ENCODE results near the gene STIM1. TPM values are rescaled to one million over a fixed set of nuclear protein-coding genes. Genes with fewer than 3 reads are reported as not detected.
A peak's percentile ranks its signal among the peaks of the same experiment; 100 is the strongest.

STIM1 gene
- total RNA-seq, 1 experiment from 2014 or later = 18.0 TPM

DNA sequence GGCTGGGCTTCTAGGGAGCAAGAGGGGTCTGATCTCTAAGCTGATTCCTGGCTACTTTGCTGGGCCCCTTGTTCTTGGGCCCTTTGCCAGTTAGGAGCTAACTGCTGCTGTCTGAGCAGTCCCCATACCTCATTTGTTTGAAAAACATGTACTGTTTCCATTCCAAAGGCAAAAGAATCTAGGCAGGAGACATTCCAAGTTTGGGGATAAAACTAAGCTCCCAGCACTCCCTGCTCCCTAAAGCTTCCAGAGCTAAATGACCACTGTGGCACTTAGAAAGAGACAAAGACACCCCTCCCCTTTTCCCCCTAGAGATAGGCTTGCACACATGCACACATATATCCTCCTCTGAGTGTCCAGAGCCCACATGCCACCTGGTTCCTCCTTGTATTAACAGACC, 216.4 kb downstream of the STIM1 start:
- CTCF ChIA-PET = interaction anchor here (0.7 to 12.9 kb wide), 12 partner anchors 14 to 274 kb away, joined by 3 to 403 read pairs (median 4); partner anchors contain the start of genes PGAP2, RHOG and STIM1
- Mint-ChIP-seq H3K4me1 (no peaks in the 10 kb centered on the region), H3K9me3 (no peaks in the 10 kb centered on the region), H3K27me3 (ENCODE audit: low read depth) (peaks cover 8% of the 10 kb centered on the region; the same call in 1 of the 2 replicates), H3K27ac (no peak overlapping the region), H3K36me3 (no peaks in the 10 kb centered on the region), H3K4me3 (no peak overlapping the region)
- no peak for ATAC-seq
- POLR2A ChIA-PET = interaction anchor here (0.6 kb wide), 1 partner anchor 221 kb away, joined by 3 read pairs; no protein-coding TSS in a partner anchor
- no peak for DNase-seq (ENCODE audit: low spot score)
- TF ChIP-seq MXD4 (CRISPR knock-in tag; IDR thresholded peaks at IDR 0.05; ENCODE audit: borderline replicate concordance) (no peak), NR3C1 (CRISPR knock-in tag; conservative IDR thresholded peaks at IDR 0.05; ENCODE audit: low read depth) (no peak)

DNA sequence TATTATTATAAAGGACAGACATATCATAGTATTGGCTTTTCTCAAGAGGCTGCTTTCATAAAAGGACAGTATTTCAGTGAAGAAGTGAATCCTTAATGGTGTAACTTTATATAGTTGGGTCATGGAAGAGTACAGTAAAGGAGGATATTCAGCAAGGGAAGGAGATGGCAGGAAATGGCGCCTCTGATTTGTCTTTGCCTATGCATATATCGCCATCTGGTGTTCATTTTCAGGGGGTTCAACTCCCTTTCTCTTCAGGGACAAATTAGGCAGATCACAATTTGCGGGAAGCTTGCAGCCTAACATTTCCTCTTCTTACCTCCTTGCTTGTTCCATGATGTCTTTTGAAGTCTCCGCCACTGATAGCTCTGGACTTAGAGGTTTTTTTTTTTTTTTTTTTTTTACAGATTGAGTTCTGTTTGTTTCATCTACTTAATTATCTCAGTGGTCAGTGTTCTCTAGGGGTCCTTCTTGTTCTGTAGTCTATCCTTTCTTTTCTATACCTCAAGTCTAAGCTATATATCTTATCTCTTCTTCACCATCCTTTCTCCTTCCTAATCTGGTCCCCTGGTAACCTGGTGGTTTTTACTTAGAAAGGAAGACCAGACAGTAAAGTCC, 217.3 kb downstream of the STIM1 start:
- DNase-seq (ENCODE audit: low spot score) = no peak
- Mint-ChIP-seq H3K27ac (no peak overlapping the region), H3K4me1 (no peaks in the 10 kb centered on the region)

DNA sequence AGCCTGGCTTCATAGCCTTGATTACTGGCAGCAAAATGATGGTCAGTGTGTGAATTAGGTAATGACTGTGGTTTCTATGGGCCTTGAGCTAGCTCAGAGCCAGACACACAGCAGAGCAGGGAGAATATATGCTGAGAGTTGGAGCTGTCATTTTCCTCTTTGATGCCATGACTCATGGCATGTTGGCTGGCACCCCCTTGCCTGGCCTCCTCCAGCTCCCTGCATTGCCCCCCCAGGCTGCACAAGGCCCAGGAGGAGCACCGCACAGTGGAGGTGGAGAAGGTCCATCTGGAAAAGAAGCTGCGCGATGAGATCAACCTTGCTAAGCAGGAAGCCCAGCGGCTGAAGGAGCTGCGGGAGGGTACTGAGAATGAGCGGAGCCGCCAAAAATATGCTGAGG, 218.8 kb downstream of the STIM1 start:
- POLR2A ChIA-PET = no interaction called here
- no peaks in the 10 kb centered on the region for H3K36me3 Mint-ChIP-seq
- DNase-seq (ENCODE audit: low spot score) = no peak

More for the DNA sequence above, 217.3 kb downstream of the STIM1 start:
- ChIA-PET CTCF (interaction anchor here (0.6 to 12.9 kb wide), 42 partner anchors 9 to 1331 kb away, joined by 3 to 403 read pairs (median 4); partner anchors contain the start of genes PGAP2, RHOG and STIM1), POLR2A (interaction anchor here (0.5 kb wide), 1 partner anchor 334 kb away, joined by 3 read pairs; no protein-coding TSS in a partner anchor)
- peak; percentile 90 for ATAC-seq
- H3K36me3 Mint-ChIP-seq = no peaks in the 10 kb centered on the region
- H3K27me3 Mint-ChIP-seq (ENCODE audit: low read depth) = peaks cover 8% of the 10 kb centered on the region; the same call in 1 of the 2 replicates
- no peak overlapping the region for H3K4me3 Mint-ChIP-seq
- no peak for TF ChIP-seq MXD4 (CRISPR knock-in tag; IDR thresholded peaks at IDR 0.05; ENCODE audit: borderline replicate concordance)
- TF ChIP-seq, protein P1, sequence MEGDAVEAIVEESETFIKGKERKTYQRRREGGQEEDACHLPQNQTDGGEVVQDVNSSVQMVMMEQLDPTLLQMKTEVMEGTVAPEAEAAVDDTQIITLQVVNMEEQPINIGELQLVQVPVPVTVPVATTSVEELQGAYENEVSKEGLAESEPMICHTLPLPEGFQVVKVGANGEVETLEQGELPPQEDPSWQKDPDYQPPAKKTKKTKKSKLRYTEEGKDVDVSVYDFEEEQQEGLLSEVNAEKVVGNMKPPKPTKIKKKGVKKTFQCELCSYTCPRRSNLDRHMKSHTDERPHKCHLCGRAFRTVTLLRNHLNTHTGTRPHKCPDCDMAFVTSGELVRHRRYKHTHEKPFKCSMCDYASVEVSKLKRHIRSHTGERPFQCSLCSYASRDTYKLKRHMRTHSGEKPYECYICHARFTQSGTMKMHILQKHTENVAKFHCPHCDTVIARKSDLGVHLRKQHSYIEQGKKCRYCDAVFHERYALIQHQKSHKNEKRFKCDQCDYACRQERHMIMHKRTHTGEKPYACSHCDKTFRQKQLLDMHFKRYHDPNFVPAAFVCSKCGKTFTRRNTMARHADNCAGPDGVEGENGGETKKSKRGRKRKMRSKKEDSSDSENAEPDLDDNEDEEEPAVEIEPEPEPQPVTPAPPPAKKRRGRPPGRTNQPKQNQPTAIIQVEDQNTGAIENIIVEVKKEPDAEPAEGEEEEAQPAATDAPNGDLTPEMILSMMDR (IDR thresholded peaks at IDR 0.05) = peak; percentile 73
- H3K9me3 Mint-ChIP-seq = no peaks in the 10 kb centered on the region

DNA sequence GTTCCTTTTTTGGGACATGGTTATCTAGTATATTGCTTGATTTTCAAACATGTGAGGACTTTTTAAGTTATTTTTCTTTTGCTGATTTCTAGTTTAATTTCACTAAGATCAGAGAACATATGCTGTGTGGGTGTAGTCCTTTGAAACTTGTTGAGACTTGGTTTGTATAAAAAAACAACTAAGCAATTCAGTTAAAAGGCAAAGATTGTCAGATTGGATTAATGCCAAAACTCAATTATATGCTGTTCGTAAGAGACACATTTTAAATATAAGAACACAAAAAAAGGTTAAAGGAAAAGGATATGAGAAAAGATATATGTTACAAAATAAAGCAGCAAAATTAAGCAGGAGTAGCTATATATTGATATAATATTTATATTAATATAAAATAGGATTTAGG, 221.3 kb downstream of the STIM1 start:
- Mint-ChIP-seq H3K27me3 (ENCODE audit: low read depth) (peaks cover 8% of the 10 kb centered on the region; the same call in 1 of the 2 replicates), H3K9me3 (no peaks in the 10 kb centered on the region), H3K4me1 (no peaks in the 10 kb centered on the region), H3K36me3 (no peaks in the 10 kb centered on the region), H3K4me3 (no peak overlapping the region), H3K27ac (no peak overlapping the region)
- CTCF ChIA-PET = interaction anchor here (12.9 kb wide), 1 partner anchor 225 kb away, joined by 403 read pairs; the partner anchor contains the start of gene STIM1
- TF ChIP-seq TCF7 (CRISPR knock-in tag; IDR thresholded peaks at IDR 0.05; ENCODE audit: low read depth) (no peak), NFE2L1 (CRISPR knock-in tag; IDR thresholded peaks at IDR 0.05) (no peak), SP1 (CRISPR knock-in tag; conservative IDR thresholded peaks at IDR 0.05) (no peak), HMGA2 (CRISPR knock-in tag; IDR thresholded peaks at IDR 0.05) (no peak), PRRX2 (CRISPR knock-in tag; IDR thresholded peaks at IDR 0.05) (no peak), TEAD4 (CRISPR knock-in tag; IDR thresholded peaks at IDR 0.05) (no peak), CREM (CRISPR knock-in tag; IDR thresholded peaks at IDR 0.05) (no peak), ZNF219 (CRISPR knock-in tag; IDR thresholded peaks at IDR 0.05; ENCODE audit: borderline replicate concordance) (no peak), NFYB (CRISPR knock-in tag; conservative IDR thresholded peaks at IDR 0.05; ENCODE audit: low read depth) (no peak)
- TF ChIP-seq, protein P2, sequence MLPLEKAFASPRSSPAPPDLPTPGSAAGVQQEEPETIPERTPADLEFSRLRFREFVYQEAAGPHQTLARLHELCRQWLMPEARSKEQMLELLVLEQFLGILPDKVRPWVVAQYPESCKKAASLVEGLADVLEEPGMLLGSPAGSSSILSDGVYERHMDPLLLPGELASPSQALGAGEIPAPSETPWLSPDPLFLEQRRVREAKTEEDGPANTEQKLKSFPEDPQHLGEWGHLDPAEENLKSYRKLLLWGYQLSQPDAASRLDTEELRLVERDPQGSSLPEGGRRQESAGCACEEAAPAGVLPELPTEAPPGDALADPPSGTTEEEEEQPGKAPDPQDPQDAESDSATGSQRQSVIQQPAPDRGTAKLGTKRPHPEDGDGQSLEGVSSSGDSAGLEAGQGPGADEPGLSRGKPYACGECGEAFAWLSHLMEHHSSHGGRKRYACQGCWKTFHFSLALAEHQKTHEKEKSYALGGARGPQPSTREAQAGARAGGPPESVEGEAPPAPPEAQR (CRISPR knock-in tag; IDR thresholded peaks at IDR 0.05) = no peak
- TF ChIP-seq, protein P3, sequence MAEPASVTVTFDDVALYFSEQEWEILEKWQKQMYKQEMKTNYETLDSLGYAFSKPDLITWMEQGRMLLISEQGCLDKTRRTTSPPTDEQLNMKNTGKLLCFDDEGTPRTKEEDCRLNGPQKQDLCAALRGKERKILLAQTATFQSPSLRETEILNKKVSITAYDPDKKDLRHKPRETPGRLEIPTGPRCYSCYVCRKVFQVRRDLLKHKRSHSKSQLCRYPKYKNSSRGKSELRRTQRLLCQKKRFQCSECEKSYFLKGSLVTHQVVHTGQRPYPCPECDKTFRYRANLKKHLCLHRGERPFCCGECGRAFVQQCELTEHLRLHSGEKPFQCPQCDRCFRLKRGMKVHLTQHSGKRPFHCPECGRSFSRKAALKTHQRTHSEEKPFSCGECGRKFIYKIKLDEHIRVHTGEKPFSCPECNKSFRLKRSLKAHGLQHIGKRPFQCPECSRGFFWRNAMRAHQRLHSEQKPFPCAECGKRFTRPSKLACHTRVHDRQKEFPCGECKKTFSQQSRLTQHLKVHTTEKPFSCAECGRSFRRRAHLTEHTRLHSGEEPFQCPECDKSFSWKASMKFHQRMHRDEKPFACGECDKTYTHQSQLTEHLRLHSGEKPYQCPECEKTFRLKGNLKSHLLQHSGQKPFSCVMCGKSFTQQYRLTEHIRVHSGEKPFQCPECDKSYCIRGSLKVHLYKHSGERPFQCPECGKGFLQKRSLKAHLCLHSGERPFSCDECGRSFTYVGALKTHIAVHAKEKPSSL (CRISPR knock-in tag; conservative IDR thresholded peaks at IDR 0.05) = no peak
- no peak for ATAC-seq
- POLR2A ChIA-PET = no interaction called here
- no peak for DNase-seq (ENCODE audit: low spot score)

More for the DNA sequence above, 218.8 kb downstream of the STIM1 start:
- ATAC-seq = no peak
- peaks cover 8% of the 10 kb centered on the region; the same call in 1 of the 2 replicates for H3K27me3 Mint-ChIP-seq (ENCODE audit: low read depth)
- no peaks in the 10 kb centered on the region for H3K4me1 Mint-ChIP-seq
- H3K27ac Mint-ChIP-seq = no peak overlapping the region
- CTCF ChIA-PET = interaction anchor here (3.3 to 12.9 kb wide), 3 partner anchors 223 to 266 kb away, joined by 31 to 403 read pairs (median 33); partner anchors contain the start of genes PGAP2, RHOG and STIM1
- H3K9me3 Mint-ChIP-seq = no peaks in the 10 kb centered on the region
- TF ChIP-seq RORB (CRISPR knock-in tag; IDR thresholded peaks at IDR 0.05) (no peak), EMX1 (CRISPR knock-in tag; IDR thresholded peaks at IDR 0.05) (no peak), TEAD1 (CRISPR knock-in tag; IDR thresholded peaks at IDR 0.05) (no peak), FOXP1 (CRISPR knock-in tag; IDR thresholded peaks at IDR 0.05; ENCODE audit: borderline replicate concordance) (no peak)
- TF ChIP-seq, protein P4, sequence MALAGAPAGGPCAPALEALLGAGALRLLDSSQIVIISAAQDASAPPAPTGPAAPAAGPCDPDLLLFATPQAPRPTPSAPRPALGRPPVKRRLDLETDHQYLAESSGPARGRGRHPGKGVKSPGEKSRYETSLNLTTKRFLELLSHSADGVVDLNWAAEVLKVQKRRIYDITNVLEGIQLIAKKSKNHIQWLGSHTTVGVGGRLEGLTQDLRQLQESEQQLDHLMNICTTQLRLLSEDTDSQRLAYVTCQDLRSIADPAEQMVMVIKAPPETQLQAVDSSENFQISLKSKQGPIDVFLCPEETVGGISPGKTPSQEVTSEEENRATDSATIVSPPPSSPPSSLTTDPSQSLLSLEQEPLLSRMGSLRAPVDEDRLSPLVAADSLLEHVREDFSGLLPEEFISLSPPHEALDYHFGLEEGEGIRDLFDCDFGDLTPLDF (CRISPR knock-in tag; IDR thresholded peaks at IDR 0.05) = no peak
- no peak overlapping the region for H3K4me3 Mint-ChIP-seq

Measured in WTC11 (cell line).